ENCODE data around the gene TGM3.

GRCh38 chr20:2353231-2353630 lies 57.4 kb downstream of the TGM3 start:
- no peak for TF ChIP-seq CTCF (IDR thresholded peaks at IDR 0.05)
- no peak for TF ChIP-seq POLR2A (IDR thresholded peaks at IDR 0.05)
- TF ChIP-seq POLR2AphosphoS5 (IDR thresholded peaks at IDR 0.05; ENCODE audit: insufficient read depth in 1 of 2, low read depth in 1 of 2), result no peak
